ENCODE measurements around the gene PDGFB. TPM values are rescaled to one million over a fixed set of nuclear protein-coding genes. Genes with fewer than 3 reads are reported as not detected.
A peak's percentile ranks its signal among the peaks of the same experiment; 100 is the strongest.

PDGFB gene
- total and polyA plus RNA-seq, 9 of the 15 experiments (the other 6 are each of a cell fraction or from before 2014, with no cell fraction given) = 0.07 to 4.0 (median 0.48) TPM; not detected in 1

DNA sequence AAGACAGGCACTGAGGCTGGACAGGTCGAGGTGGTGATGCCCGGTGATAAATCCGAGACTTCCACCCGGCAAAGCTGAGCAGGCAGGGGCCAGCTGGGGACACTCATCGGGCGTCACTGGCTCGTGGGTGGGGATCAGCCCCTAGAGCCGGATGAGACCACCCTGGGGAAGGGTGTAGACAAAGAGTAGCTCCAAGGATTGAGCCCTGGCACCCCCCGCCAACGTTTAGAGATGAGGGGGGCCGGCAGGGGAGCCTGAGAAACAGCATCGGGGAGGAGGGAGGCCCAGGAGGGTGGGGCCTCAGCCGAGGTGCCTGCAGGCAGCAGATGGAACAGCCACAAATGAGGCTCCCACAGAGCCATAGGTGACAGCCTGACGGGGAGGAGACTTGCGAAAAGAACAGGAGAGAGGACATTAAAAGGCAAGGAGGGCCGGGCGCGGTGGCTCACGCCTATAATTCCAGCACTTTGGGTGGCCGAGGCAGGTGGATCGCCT, 64.9 kb downstream of the PDGFB start:
- ATAC-seq (peak; percentile 66), FAIRE-seq (no peak), DNase-seq (ENCODE audit: extremely low read depth in 1 of 4, low spot score in 3 of 4) (peak; percentile 18 to 34 (median 27))
- Histone ChIP-seq H2AFZ (ENCODE audit: low read depth, low read length) (peak overlapping the region; percentile 64), H3K27ac (ENCODE audit: extremely low read depth, low read depth, low read length) (no peak overlapping the region), H3K27me3 (ENCODE audit: control insufficient read depth in 2 of 2, insufficient read depth in 2 of 2, low read length in 2 of 2) (no peaks in the 10 kb centered on the region), H3K9ac (ENCODE audit: insufficient read depth in 1 of 2, low read depth in 2 of 2, low read length in 2 of 2) (peak overlapping the region in 1 of 2 experiments; percentile 76; a peak in 2 of 4 replicates), H3K79me2 (ENCODE audit: control insufficient read depth, insufficient read depth, low read length) (no peaks in the 10 kb centered on the region), H3K4me1 (replicated peaks in 1 of 2; ENCODE audit: control insufficient read depth in 2 of 2, insufficient read depth in 2 of 2, low read length in 2 of 2) (peaks cover 7 to 36% of the 10 kb centered on the region in 2 experiments; a peak in 4 of 5 replicates), H3K9me1 (ENCODE audit: control insufficient read depth, insufficient read depth, low read length) (no peaks in the 10 kb centered on the region), H4K20me1 (replicated peaks; ENCODE audit: control insufficient read depth, insufficient read depth, low read length) (no peaks in the 10 kb centered on the region), H3K36me3 (ENCODE audit: control insufficient read depth, insufficient read depth, low read length) (no peaks in the 10 kb centered on the region), H3K4me3 (no peak overlapping the region), H3K4me2 (ENCODE audit: insufficient read depth, low read length) (peak overlapping the region; percentile 49), H3K9me3 (replicated peaks; ENCODE audit: control insufficient read depth, insufficient read depth, low read depth, low read length) (no peaks in the 10 kb centered on the region)
- 56% methylated on average over 16 of the region's 21 CpGs for WGBS (ENCODE audit: insufficient coverage, low coverage, missing lambda C conversion rate)
- intact Hi-C loops (cut with micrococcal nuclease) (loop anchor here (10.0 kb wide), 1 partner anchor 345 kb away; the partner anchor contains the start of gene ATF4), in situ Hi-C loops (cut with MboI) (loop anchor here (10.0 kb wide), 1 partner anchor 325 kb away; the partner anchor contains the start of gene MIEF1)
- no TSS peak for BruUV-seq (replicated peaks)
- peak; percentile 21; the same call in 1 of the 2 replicates for TF ChIP-seq ZFX (CRISPR knock-in tag; IDR thresholded peaks at IDR 0.05)
- TF ChIP-seq, protein P1, sequence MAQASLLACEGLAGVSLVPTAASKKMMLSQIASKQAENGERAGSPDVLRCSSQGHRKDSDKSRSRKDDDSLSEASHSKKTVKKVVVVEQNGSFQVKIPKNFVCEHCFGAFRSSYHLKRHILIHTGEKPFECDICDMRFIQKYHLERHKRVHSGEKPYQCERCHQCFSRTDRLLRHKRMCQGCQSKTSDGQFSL (CRISPR knock-in tag; IDR thresholded peaks at IDR 0.05) = no peak
- TF ChIP-seq, protein P1 (tag; IDR thresholded peaks at IDR 0.05) = no peak
- ChIA-PET CTCF (ENCODE audit: low intra/inter-chr PET ratio) (no interaction called here), POLR2A (interaction anchor here (0.6 to 1.7 kb wide), 5 partner anchors 13 to 343 kb away, joined by 3 to 12 read pairs (median 5); partner anchors contain the start of gene RPL3)

Measured in K562 (cell line).